ENCODE results near the gene HYCC1.

Gene HYCC1

GRCh38 chr7:23027261-23027660 is 13.3 kb upstream of the HYCC1 start:
- H3K27ac Mint-ChIP-seq (ENCODE audit: low read depth): no peak overlapping the region
- H3K4me3 Mint-ChIP-seq: no peak overlapping the region
- H3K36me3 Mint-ChIP-seq (ENCODE audit: insufficient read depth): no peaks in the 10 kb centered on the region

GRCh38 chr7:23026164-23026563 is 12.2 kb upstream of the HYCC1 start:
- no peak overlapping the region for H3K27ac Mint-ChIP-seq (ENCODE audit: low read depth)
- H3K4me3 Mint-ChIP-seq: no peak overlapping the region
- no peak for DNase-seq (ENCODE audit: low spot score in 2 of 2)
- peaks cover 19% of the 10 kb centered on the region for H3K27me3 Mint-ChIP-seq
- H3K4me1 Mint-ChIP-seq: no peaks in the 10 kb centered on the region
- H3K9me3 Mint-ChIP-seq: no peaks in the 10 kb centered on the region
- ATAC-seq (replicated peaks; ENCODE audit: extremely low read depth, poor library complexity, severe bottlenecking): no peak
- H3K36me3 Mint-ChIP-seq (ENCODE audit: insufficient read depth): no peaks in the 10 kb centered on the region

More at GRCh38 chr7:23027261-23027660, 13.3 kb upstream of the HYCC1 start:
- ATAC-seq (replicated peaks; ENCODE audit: extremely low read depth, poor library complexity, severe bottlenecking): no peak
- no peak for DNase-seq (ENCODE audit: low spot score in 2 of 2)
- Mint-ChIP-seq H3K27me3 (peaks cover 23% of the 10 kb centered on the region), H3K4me1 (no peaks in the 10 kb centered on the region), H3K9me3 (no peaks in the 10 kb centered on the region)

- Mint-ChIP-seq H3K27ac (ENCODE audit: low read depth) (no peak overlapping the region), H3K4me3 (no peak overlapping the region), H3K36me3 (ENCODE audit: insufficient read depth) (peaks cover 1% of the 10 kb centered on the region), H3K4me1 (peaks cover 4% of the 10 kb centered on the region), H3K9me3 (no peaks in the 10 kb centered on the region), H3K27me3 (peaks cover 19% of the 10 kb centered on the region)
- DNase-seq (ENCODE audit: low spot score in 2 of 2) (no peak), ATAC-seq (replicated peaks; ENCODE audit: extremely low read depth, poor library complexity, severe bottlenecking) (no peak)
These were observed 10.5 kb upstream of the HYCC1 start for GRCh38 chr7:23024454-23024853.

GRCh38 chr7:23022851-23023250 is 8.9 kb upstream of the HYCC1 start:
- H3K27ac Mint-ChIP-seq (ENCODE audit: low read depth): no peak overlapping the region
- peaks cover 4% of the 10 kb centered on the region for H3K4me1 Mint-ChIP-seq
- H3K36me3 Mint-ChIP-seq (ENCODE audit: insufficient read depth): peaks cover 1% of the 10 kb centered on the region
- ATAC-seq (replicated peaks; ENCODE audit: extremely low read depth, poor library complexity, severe bottlenecking): no peak
- H3K27me3 Mint-ChIP-seq: peaks cover 19% of the 10 kb centered on the region
- H3K9me3 Mint-ChIP-seq: no peaks in the 10 kb centered on the region
- no peak for DNase-seq (ENCODE audit: low spot score in 2 of 2)
- no peak overlapping the region for H3K4me3 Mint-ChIP-seq

- H3K27me3 Mint-ChIP-seq: peaks cover 19% of the 10 kb centered on the region
- no peak for ATAC-seq (replicated peaks; ENCODE audit: extremely low read depth, poor library complexity, severe bottlenecking)
- peaks cover 4% of the 10 kb centered on the region for H3K4me1 Mint-ChIP-seq
- no peaks in the 10 kb centered on the region for H3K9me3 Mint-ChIP-seq
- H3K27ac Mint-ChIP-seq (ENCODE audit: low read depth): no peak overlapping the region
- no peak overlapping the region for H3K4me3 Mint-ChIP-seq
- DNase-seq (ENCODE audit: low spot score in 2 of 2): no peak
- H3K36me3 Mint-ChIP-seq (ENCODE audit: insufficient read depth): peaks cover 1% of the 10 kb centered on the region
These were observed 8.4 kb upstream of the HYCC1 start for GRCh38 chr7:23022258-23022769.

GRCh38 chr7:23021596-23021995 is 7.7 kb upstream of the HYCC1 start:
- H3K4me3 Mint-ChIP-seq: no peak overlapping the region
- H3K27ac Mint-ChIP-seq (ENCODE audit: low read depth): no peak overlapping the region
- DNase-seq (ENCODE audit: low spot score in 2 of 2) (no peak), ATAC-seq (replicated peaks; ENCODE audit: extremely low read depth, poor library complexity, severe bottlenecking) (no peak)
- peaks cover 17% of the 10 kb centered on the region for H3K27me3 Mint-ChIP-seq
- H3K36me3 Mint-ChIP-seq (ENCODE audit: insufficient read depth): peaks cover 1% of the 10 kb centered on the region
- peaks cover 4% of the 10 kb centered on the region for H3K4me1 Mint-ChIP-seq
- H3K9me3 Mint-ChIP-seq: no peaks in the 10 kb centered on the region

GRCh38 chr7:23020742-23021401 is 6.9 kb upstream of the HYCC1 start:
- no peak overlapping the region for H3K27ac Mint-ChIP-seq (ENCODE audit: low read depth)
- no peaks in the 10 kb centered on the region for H3K9me3 Mint-ChIP-seq
- peaks cover 3% of the 10 kb centered on the region for H3K36me3 Mint-ChIP-seq (ENCODE audit: insufficient read depth)
- H3K27me3 Mint-ChIP-seq: peaks cover 10% of the 10 kb centered on the region
- DNase-seq (ENCODE audit: low spot score in 2 of 2): no peak
- ATAC-seq (replicated peaks; ENCODE audit: extremely low read depth, poor library complexity, severe bottlenecking): no peak
- H3K4me3 Mint-ChIP-seq: no peak overlapping the region
- H3K4me1 Mint-ChIP-seq: peaks cover 4% of the 10 kb centered on the region

- peaks cover 7% of the 10 kb centered on the region for H3K36me3 Mint-ChIP-seq (ENCODE audit: insufficient read depth)
- H3K27me3 Mint-ChIP-seq: no peaks in the 10 kb centered on the region
- H3K27ac Mint-ChIP-seq (ENCODE audit: low read depth): no peak overlapping the region
- ATAC-seq (replicated peaks; ENCODE audit: extremely low read depth, poor library complexity, severe bottlenecking) (no peak), DNase-seq (ENCODE audit: low spot score in 2 of 2) (no peak)
- peaks cover 9% of the 10 kb centered on the region for H3K4me1 Mint-ChIP-seq
- H3K4me3 Mint-ChIP-seq: no peak overlapping the region
- no peaks in the 10 kb centered on the region for H3K9me3 Mint-ChIP-seq
These were observed 4.8 kb upstream of the HYCC1 start for GRCh38 chr7:23018750-23019149.

- H3K9me3 Mint-ChIP-seq: no peaks in the 10 kb centered on the region
- H3K36me3 Mint-ChIP-seq (ENCODE audit: insufficient read depth): peaks cover 8% of the 10 kb centered on the region
- peaks cover 10% of the 10 kb centered on the region for H3K4me1 Mint-ChIP-seq
- H3K4me3 Mint-ChIP-seq: no peak overlapping the region
- no peak overlapping the region for H3K27ac Mint-ChIP-seq (ENCODE audit: low read depth)
- ATAC-seq (replicated peaks; ENCODE audit: extremely low read depth, poor library complexity, severe bottlenecking) (no peak), DNase-seq (ENCODE audit: low spot score in 2 of 2) (no peak)
- no peaks in the 10 kb centered on the region for H3K27me3 Mint-ChIP-seq
These were observed 3.4 kb upstream of the HYCC1 start for GRCh38 chr7:23017309-23017708.

- peaks cover 8% of the 10 kb centered on the region for H3K36me3 Mint-ChIP-seq (ENCODE audit: insufficient read depth)
- H3K27me3 Mint-ChIP-seq: no peaks in the 10 kb centered on the region
- no peak overlapping the region for H3K4me3 Mint-ChIP-seq
- no peak overlapping the region for H3K27ac Mint-ChIP-seq (ENCODE audit: low read depth)
- ATAC-seq (replicated peaks; ENCODE audit: extremely low read depth, poor library complexity, severe bottlenecking) (no peak), DNase-seq (ENCODE audit: low spot score in 2 of 2) (no peak)
- H3K9me3 Mint-ChIP-seq: no peaks in the 10 kb centered on the region
- H3K4me1 Mint-ChIP-seq: peaks cover 10% of the 10 kb centered on the region
These were observed 2.7 kb upstream of the HYCC1 start for GRCh38 chr7:23016345-23017253.

- ATAC-seq (replicated peaks; ENCODE audit: extremely low read depth, poor library complexity, severe bottlenecking) (no peak), DNase-seq (ENCODE audit: low spot score in 2 of 2) (no peak)
- Mint-ChIP-seq H3K27me3 (no peaks in the 10 kb centered on the region), H3K27ac (ENCODE audit: low read depth) (no peak overlapping the region), H3K4me3 (no peak overlapping the region), H3K9me3 (no peaks in the 10 kb centered on the region), H3K4me1 (peaks cover 5% of the 10 kb centered on the region), H3K36me3 (ENCODE audit: insufficient read depth) (peaks cover 7% of the 10 kb centered on the region)
These were observed 751 bp upstream of the HYCC1 start for GRCh38 chr7:23014681-23015080.

GRCh38 chr7:23012908-23013714 is 819 bp downstream of the HYCC1 start:
- no peak for DNase-seq (ENCODE audit: low spot score in 2 of 2)
- H3K4me1 Mint-ChIP-seq: peaks cover 5% of the 10 kb centered on the region

More at GRCh38 chr7:23012908-23013714, 819 bp downstream of the HYCC1 start:
- Mint-ChIP-seq H3K36me3 (ENCODE audit: insufficient read depth) (peaks cover 7% of the 10 kb centered on the region), H3K4me3 (no peak overlapping the region), H3K9me3 (no peaks in the 10 kb centered on the region), H3K27ac (ENCODE audit: low read depth) (no peak overlapping the region), H3K27me3 (no peaks in the 10 kb centered on the region)
- ATAC-seq (replicated peaks; ENCODE audit: extremely low read depth, poor library complexity, severe bottlenecking): no peak
